H1 (cell line): ENCODE results near the gene B3GALT6. TPM values are rescaled to one million over a fixed set of nuclear protein-coding genes. Genes with fewer than 3 reads are reported as not detected.

Source experiments
- ATF2 ChIP-seq: IDR thresholded peaks from 2 replicates; pipeline ENCODE4 v1.6.1; 2012; ENCODE audit warnings: low read length, inconsistent platforms
- FOSL1 ChIP-seq: IDR thresholded peaks from 2 replicates; pipeline ENCODE4 v1.6.1; 2011; ENCODE audit warnings: mild to moderate bottlenecking, low read depth, low read length, moderate library complexity; ENCODE audit not compliant: insufficient read depth
- GABPA ChIP-seq: IDR thresholded peaks from 2 replicates; pipeline ENCODE4 v1.6.1; 2011; ENCODE audit warnings: mild to moderate bottlenecking, low read length, moderate library complexity, borderline replicate concordance; ENCODE audit not compliant: insufficient read depth
- YY1 ChIP-seq: IDR thresholded peaks from 2 replicates; pipeline ENCODE4 v1.6.1; 2011; ENCODE audit warnings: low read depth, mild to moderate bottlenecking, low read length
- polyA plus RNA-seq, 7 experiments: library from polyadenylated mRNA; depleted of rRNA in 3 of 7; stranded (reverse) in 5 of 7; unstranded in 2 of 7; fragments of >200 nt in 5 of 7; fragments of 200-250 nt in 2 of 7; gene quantifications; 1 replicate in 5 of 7; 2 replicates in 1 of 7; 4 replicates in 1 of 7; pipeline versions ENCODE4 v1.2.1 to v1.2.3, GENCODE V29; 2011 to 2013; ENCODE audit warnings: missing spikeins in 2 of 7, mixed read lengths in 2 of 7
- total RNA-seq: library from RNA; stranded (reverse); fragmentation: NEBNext Ultra II Directional; extraction: Animal tissue kit (Norgen Biotek cat#: 25700); gene quantifications from 2 replicates; pipeline ENCODE4 v1.2.1, GENCODE V29; 2021

B3GALT6 gene
- total and polyA plus RNA-seq, 2 of the 8 experiments (the other 6 are each of a cell fraction or from before 2014, with no cell fraction given): 18.4 to 20.4 TPM

DNA sequence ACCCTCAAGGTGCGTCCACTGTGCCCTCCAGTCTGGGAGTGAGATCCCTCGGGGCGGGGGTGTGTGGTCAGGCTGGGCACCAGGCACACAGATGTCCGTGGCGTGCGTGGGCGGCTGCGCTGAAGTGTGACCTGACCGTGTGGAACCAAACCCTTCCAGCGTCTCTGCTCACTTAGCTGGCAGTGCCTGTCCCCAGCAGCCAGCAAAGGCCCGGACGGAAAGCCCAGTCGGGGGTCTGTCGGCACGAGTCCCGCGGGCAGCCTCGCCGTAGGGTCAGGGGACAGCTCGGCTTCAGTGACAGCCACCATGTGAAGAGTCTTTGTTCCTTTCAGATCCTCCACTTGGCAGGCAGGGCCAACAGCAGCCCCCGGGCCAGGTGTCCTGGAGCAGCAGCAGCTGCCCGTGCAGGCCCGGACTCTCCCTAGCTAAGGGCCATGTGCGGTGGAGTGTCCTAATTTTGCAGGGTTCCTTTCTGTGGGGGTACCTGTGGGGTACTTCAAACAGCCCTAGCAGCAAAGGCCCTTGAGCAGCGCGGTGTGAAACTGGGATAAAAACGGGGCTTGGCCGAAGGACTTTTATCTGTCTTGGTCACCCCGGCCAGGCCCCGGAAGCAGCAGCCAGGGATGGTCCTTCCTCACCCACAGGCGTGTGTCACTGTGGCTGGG, 46.8 kb upstream of the B3GALT6 start (continued):
- no peak for TF ChIP-seq YY1
- TF ChIP-seq GABPA: no peak
- TF ChIP-seq ATF2: no peak
- no peak for TF ChIP-seq FOSL1
